GM06990 (cell line): Measurements from ENCODE around the gene TAF1B.

Experiments
- DNase-seq: peaks from one replicate; pipeline ENCODE4 v3.0.0-alpha.2; 2011; ENCODE audit not compliant: insufficient read length; ENCODE audit errors: extremely low read depth
- H3K27me3 ChIP-seq: replicated peaks from 2 replicates; pipeline ENCODE4 v1.6.0; 2011; ENCODE audit warnings: low read length; ENCODE audit not compliant: control insufficient read depth, insufficient read depth
- H3K36me3 ChIP-seq: 2 replicates; pipeline ENCODE4 v1.5.1; 2011; ENCODE audit warnings: low read length; ENCODE audit not compliant: control insufficient read depth, insufficient read depth
- H3K4me3 ChIP-seq: replicated peaks from 2 replicates; pipeline ENCODE4 v1.5.1; 2011; ENCODE audit warnings: low read depth, mild to moderate bottlenecking, control low read depth, low read length
- CTCF ChIP-seq: IDR thresholded peaks from 2 replicates; pipeline ENCODE4 v1.5.1; 2011; ENCODE audit warnings: low read length, control low read depth, mild to moderate bottlenecking, inconsistent platforms; ENCODE audit not compliant: insufficient read depth, poor library complexity, severe bottlenecking

TAF1B gene

GRCh38 chr2:9971890-9972289, 128.6 kb downstream of the TAF1B start:
- Histone ChIP-seq H3K27me3 (no peaks in the 10 kb centered on the region), H3K36me3 (no peaks in the 10 kb centered on the region), H3K4me3 (no peak overlapping the region)
- no peak for DNase-seq
- no peak for TF ChIP-seq CTCF

GRCh38 chr2:9972621-9973479, 129.6 kb downstream of the TAF1B start:
- Histone ChIP-seq H3K27me3 (no peaks in the 10 kb centered on the region), H3K36me3 (no peaks in the 10 kb centered on the region), H3K4me3 (no peak overlapping the region)
- no peak for DNase-seq
- no peak for TF ChIP-seq CTCF

- no peak for TF ChIP-seq CTCF
- H3K27me3 ChIP-seq = no peaks in the 10 kb centered on the region
- no peaks in the 10 kb centered on the region for H3K36me3 ChIP-seq
- no peak for DNase-seq
- H3K4me3 ChIP-seq = no peak overlapping the region
Measured at GRCh38 chr2:9973690-9974089, 130.4 kb downstream of the TAF1B start.

GRCh38 chr2:9974343-9974742, 131.1 kb downstream of the TAF1B start:
- DNase-seq = no peak
- Histone ChIP-seq H3K4me3 (no peak overlapping the region), H3K27me3 (no peaks in the 10 kb centered on the region), H3K36me3 (no peaks in the 10 kb centered on the region)
- TF ChIP-seq CTCF = no peak

- no peak for TF ChIP-seq CTCF
- Histone ChIP-seq H3K27me3 (no peaks in the 10 kb centered on the region), H3K4me3 (no peak overlapping the region), H3K36me3 (no peaks in the 10 kb centered on the region)
- DNase-seq = no peak
Measured at GRCh38 chr2:9975328-9975727, 132.1 kb downstream of the TAF1B start.
